RWPE2 (cell line): ENCODE results near the gene ERBB4.

Experiments used
- ATAC-seq: fragments of 200-7000 bp; cut with Tn5 transposase; 3 replicates; pipeline ENCODE4 v1.9.1; 2021; ENCODE audit warnings: low read depth
- DNase-seq: peaks from one replicate; pipeline ENCODE4 v3.0.0-alpha.2; 2020; ENCODE audit warnings: low spot score
- H3K27ac ChIP-seq: fragments of 450-650 bp; 2 replicates; pipeline ENCODE4 v1.5.1; 2017; ENCODE audit warnings: mild to moderate bottlenecking; ENCODE audit not compliant: poor library complexity, severe bottlenecking
- H3K27me3 ChIP-seq: fragments of 250-450 bp; sonication (Bioruptor Pico); 2 replicates; pipeline ENCODE4 v1.5.1; 2021; ENCODE audit warnings: mild to moderate bottlenecking, moderate library complexity; ENCODE audit not compliant: insufficient read depth, poor library complexity, severe bottlenecking
- H3K36me3 ChIP-seq: fragments of 250-450 bp; sonication (Bioruptor Pico); 2 replicates; pipeline ENCODE4 v1.5.1; 2020; ENCODE audit warnings: low read depth, mild to moderate bottlenecking, moderate library complexity
- H3K4me1 ChIP-seq: fragments of 250-450 bp; sonication (Bioruptor Pico); 2 replicates; pipeline ENCODE4 v1.5.1; 2021; ENCODE audit warnings: mild to moderate bottlenecking, moderate library complexity; ENCODE audit not compliant: insufficient read depth, poor library complexity, severe bottlenecking
- H3K4me3 ChIP-seq: fragments of 250-450 bp; sonication (Bioruptor Pico); 2 replicates; pipeline ENCODE4 v1.5.1; 2021; ENCODE audit warnings: mild to moderate bottlenecking, moderate library complexity; ENCODE audit not compliant: severe bottlenecking
- H3K9me3 ChIP-seq: fragments of 250-450 bp; sonication (Bioruptor Pico); 2 replicates; pipeline ENCODE4 v1.5.1; 2021; ENCODE audit warnings: mild to moderate bottlenecking, moderate library complexity; ENCODE audit not compliant: severe bottlenecking
- CTCF ChIP-seq: fragments of 450-650 bp; IDR thresholded peaks from one replicate; pipeline ENCODE4 v1.5.1; 2017; ENCODE audit warnings: mild to moderate bottlenecking, moderate library complexity; ENCODE audit not compliant: poor library complexity, severe bottlenecking

ERBB4 gene

GRCh38 chr2:211364911-211365310, 1173.7 kb downstream of the ERBB4 start:
- TF ChIP-seq CTCF = no peak
- ATAC-seq (no peak), DNase-seq (no peak)
- H3K4me3 ChIP-seq = no peak overlapping the region
- H3K4me1 ChIP-seq = peaks cover 8% of the 10 kb centered on the region
- no peaks in the 10 kb centered on the region for H3K36me3 ChIP-seq
- H3K27me3 ChIP-seq = no peaks in the 10 kb centered on the region
- H3K27ac ChIP-seq = no peak overlapping the region
- H3K9me3 ChIP-seq = no peaks in the 10 kb centered on the region

GRCh38 chr2:211361383-211361782, 1177.2 kb downstream of the ERBB4 start:
- DNase-seq (no peak), ATAC-seq (no peak)
- no peak for TF ChIP-seq CTCF
- Histone ChIP-seq H3K4me3 (no peak overlapping the region), H3K9me3 (no peaks in the 10 kb centered on the region), H3K36me3 (no peaks in the 10 kb centered on the region), H3K4me1 (no peaks in the 10 kb centered on the region), H3K27ac (no peak overlapping the region), H3K27me3 (no peaks in the 10 kb centered on the region)

- Histone ChIP-seq H3K27me3 (no peaks in the 10 kb centered on the region), H3K9me3 (no peaks in the 10 kb centered on the region), H3K36me3 (no peaks in the 10 kb centered on the region), H3K4me1 (no peaks in the 10 kb centered on the region), H3K27ac (no peak overlapping the region), H3K4me3 (no peak overlapping the region)
- ATAC-seq = no peak
- no peak for DNase-seq
- TF ChIP-seq CTCF = no peak
These were observed 1179.3 kb downstream of the ERBB4 start for GRCh38 chr2:211359347-211359746.

GRCh38 chr2:211358504-211358903, 1180.1 kb downstream of the ERBB4 start:
- DNase-seq (no peak), ATAC-seq (no peak)
- no peaks in the 10 kb centered on the region for H3K4me1 ChIP-seq
- no peaks in the 10 kb centered on the region for H3K27me3 ChIP-seq
- no peaks in the 10 kb centered on the region for H3K9me3 ChIP-seq
- H3K27ac ChIP-seq = no peak overlapping the region
- H3K36me3 ChIP-seq = no peaks in the 10 kb centered on the region
- H3K4me3 ChIP-seq = no peak overlapping the region
- TF ChIP-seq CTCF = no peak

- Histone ChIP-seq H3K9me3 (no peaks in the 10 kb centered on the region), H3K4me1 (no peaks in the 10 kb centered on the region), H3K27ac (no peak overlapping the region), H3K27me3 (no peaks in the 10 kb centered on the region), H3K4me3 (no peak overlapping the region), H3K36me3 (no peaks in the 10 kb centered on the region)
- no peak; the same call in 2 of the 3 replicates for ATAC-seq
- no peak for TF ChIP-seq CTCF
- DNase-seq = no peak
These were observed 1184.1 kb downstream of the ERBB4 start for GRCh38 chr2:211354481-211354880.
